OCI-LY7 (cell line): ENCODE measurements around the gene SERPINI1. TPM values are rescaled to one million over a fixed set of nuclear protein-coding genes. Genes with fewer than 3 reads are reported as not detected.

Experiments used
- BruUV-seq: library from RNA; stranded (reverse); fragments of 400-500 nt; replicated peaks from 2 replicates; lab custom pipeline; 2021; lab: Mats Ljungman, UMichigan
- CTCF ChIA-PET: fragments of 300-600 bp; sonication (Branson Sonifier 250); formaldehyde crosslinking; loops from one replicate; lab custom pipeline; 2022; ENCODE audit warnings: antibody characterized with exemption; ENCODE audit not compliant: unreplicated experiment; lab: Charles Lee
- POLR2A ChIA-PET: fragments of 300-600 bp; sonication (Branson Sonifier 250); formaldehyde crosslinking; loops from one replicate; lab custom pipeline; 2022; ENCODE audit warnings: antibody characterized with exemption; lab: Charles Lee
- DNase-seq: peaks from one replicate; pipeline ENCODE4 v3.0.0-alpha.2; 2015; ENCODE audit warnings: low spot score
- H2AFZ ChIP-seq: fragments of 200-600 bp; sonication (generic), shearing (Covaris generic); 2 replicates; pipeline ENCODE4 v1.6.1; 2014; ENCODE audit warnings: mild to moderate bottlenecking, antibody characterized with exemption, low read length, moderate library complexity
- H3K27ac ChIP-seq: fragments of 200-600 bp; sonication (generic); 2 replicates; pipeline ENCODE4 v1.5.1; 2014; ENCODE audit warnings: mixed run types, low read depth, mild to moderate bottlenecking, moderate library complexity, low read length, inconsistent platforms; ENCODE audit not compliant: poor library complexity, severe bottlenecking
- H3K36me3 ChIP-seq: fragments of 200-600 bp; sonication (generic); 2 replicates; pipeline ENCODE4 v1.6.1; 2014; ENCODE audit warnings: mild to moderate bottlenecking, antibody characterized with exemption, low read length, moderate library complexity, mixed read lengths; ENCODE audit not compliant: insufficient read depth
- H3K4me1 ChIP-seq: fragments of 200-600 bp; sonication (generic); 2 replicates; pipeline ENCODE4 v1.5.1; 2014; ENCODE audit warnings: mild to moderate bottlenecking, low read length; ENCODE audit not compliant: insufficient read depth, poor library complexity, severe bottlenecking
- H3K4me2 ChIP-seq: fragments of 200-600 bp; sonication (generic); 2 replicates; pipeline ENCODE4 v1.6.1; 2014; ENCODE audit warnings: mild to moderate bottlenecking, low read length
- H3K4me3 ChIP-seq: fragments of 200-600 bp; sonication (generic); 2 replicates; pipeline ENCODE4 v1.5.1; 2014; ENCODE audit warnings: mild to moderate bottlenecking, low read depth, low read length; ENCODE audit not compliant: poor library complexity, severe bottlenecking
- H3K79me2 ChIP-seq: fragments of 200-600 bp; sonication (generic); 2 replicates; pipeline ENCODE4 v1.6.1; 2016; ENCODE audit warnings: low read depth, mild to moderate bottlenecking, low read length, moderate library complexity, mixed read lengths; ENCODE audit not compliant: insufficient read depth
- H3K9me2 ChIP-seq: fragments of 200-600 bp; sonication (generic); 2 replicates; pipeline ENCODE4 v1.6.1; 2016; ENCODE audit warnings: mild to moderate bottlenecking, low read length, mixed read lengths; ENCODE audit not compliant: insufficient read depth
- H3K9me3 ChIP-seq: fragments of 200-600 bp; sonication (generic); 2 replicates; pipeline ENCODE4 v1.6.1; 2014; ENCODE audit warnings: mild to moderate bottlenecking, mixed run types, low read length, mixed read lengths
- H4K20me1 ChIP-seq: fragments of 200-600 bp; sonication (generic); 2 replicates; pipeline ENCODE4 v1.6.1; 2014; ENCODE audit warnings: mild to moderate bottlenecking, antibody characterized with exemption, low read length, moderate library complexity, mixed read lengths; ENCODE audit not compliant: insufficient read depth
- CTCF ChIP-seq: fragments of 200-600 bp; sonication (generic); conservative IDR thresholded peaks from 2 replicates; pipeline ENCODE4 v1.5.1; 2014; ENCODE audit warnings: mild to moderate bottlenecking, antibody characterized with exemption, low read length, moderate library complexity, mixed read lengths
- EZH2phosphoT487 ChIP-seq: fragments of 200-600 bp; sonication (generic); IDR thresholded peaks from 2 replicates; pipeline ENCODE4 v1.6.1; 2018; ENCODE audit warnings: low read depth, borderline replicate concordance, mild to moderate bottlenecking, mixed run types, antibody characterized with exemption, low read length, moderate library complexity, mixed read lengths
- intact Hi-C: fragments of 100-400 bp; cut with micrococcal nuclease; formaldehyde crosslinking; loops from one replicate; pipeline ENCODE4 v1.10.0; 2022; ENCODE audit not compliant: unreplicated experiment
- total RNA-seq, 2 experiments: library from RNA; depleted of rRNA in 1 of 2; stranded (reverse); fragments of >200 nt in 1 of 2; shearing (Covaris generic) in 1 of 2; gene quantifications; 2 replicates each; pipeline ENCODE4 v1.2.3, GENCODE V29; 2014 to 2022

Gene SERPINI1
- total RNA-seq, 2 experiments from 2014 or later, result 9.0 to 12.9 TPM

- no peaks in the 10 kb centered on the region for H3K36me3 ChIP-seq
- no peaks in the 10 kb centered on the region for H3K4me1 ChIP-seq
- no peak for TF ChIP-seq EZH2phosphoT487
- no peak for TF ChIP-seq CTCF
- peak overlapping the region; percentile 51; the same call in 1 of the 2 replicates for H2AFZ ChIP-seq
- POLR2A ChIA-PET, result no interaction called here
- no peak overlapping the region for H3K4me3 ChIP-seq
- CTCF ChIA-PET, result no interaction called here
- no TSS peak for BruUV-seq
- H3K27ac ChIP-seq, result no peak overlapping the region
- H3K9me2 ChIP-seq, result no peaks in the 10 kb centered on the region
- peaks cover 4% of the 10 kb centered on the region; the same call in 1 of the 2 replicates for H3K9me3 ChIP-seq
- DNase-seq, result no peak
- no peaks in the 10 kb centered on the region for H3K79me2 ChIP-seq
- H4K20me1 ChIP-seq, result no peaks in the 10 kb centered on the region
- no peak overlapping the region for H3K4me2 ChIP-seq
- intact Hi-C loops, result no loop called here
Observed at GRCh38 chr3:167852216-167852615, 116.7 kb downstream of the SERPINI1 start.

- no peaks in the 10 kb centered on the region for H3K36me3 ChIP-seq
- no peak overlapping the region for H3K4me2 ChIP-seq
- no peaks in the 10 kb centered on the region for H3K4me1 ChIP-seq
- ChIA-PET POLR2A (interaction anchor here (0.6 to 3.5 kb wide), 11 partner anchors 9 to 234 kb away, joined by 3 to 11 read pairs (median 4); no protein-coding TSS in a partner anchor), CTCF (no interaction called here)
- intact Hi-C loops, result no loop called here
- H3K4me3 ChIP-seq, result no peak overlapping the region
- no peak overlapping the region for H3K27ac ChIP-seq
- TF ChIP-seq CTCF (no peak), EZH2phosphoT487 (no peak)
- H4K20me1 ChIP-seq, result no peaks in the 10 kb centered on the region
- H3K9me2 ChIP-seq, result no peaks in the 10 kb centered on the region
- H3K79me2 ChIP-seq, result no peaks in the 10 kb centered on the region
- H2AFZ ChIP-seq, result no peak overlapping the region
- BruUV-seq, result no TSS peak
- no peaks in the 10 kb centered on the region for H3K9me3 ChIP-seq
- no peak for DNase-seq
Observed at GRCh38 chr3:167854063-167854462, 118.5 kb downstream of the SERPINI1 start.

GRCh38 chr3:167854846-167855245 is 119.3 kb downstream of the SERPINI1 start:
- no TSS peak for BruUV-seq
- no peak for DNase-seq
- Histone ChIP-seq H3K79me2 (no peaks in the 10 kb centered on the region), H3K9me2 (no peaks in the 10 kb centered on the region), H3K27ac (no peak overlapping the region), H3K4me2 (no peak overlapping the region), H3K9me3 (no peaks in the 10 kb centered on the region), H3K4me1 (peaks cover 3% of the 10 kb centered on the region), H3K4me3 (no peak overlapping the region), H2AFZ (peak overlapping the region; percentile 26; the same call in 1 of the 2 replicates), H3K36me3 (no peaks in the 10 kb centered on the region), H4K20me1 (no peaks in the 10 kb centered on the region)
- ChIA-PET POLR2A (interaction anchor here (1.0 to 3.5 kb wide), 7 partner anchors 10 to 233 kb away, joined by 3 to 9 read pairs (median 4); no protein-coding TSS in a partner anchor), CTCF (no interaction called here)
- TF ChIP-seq EZH2phosphoT487 (no peak), CTCF (no peak)
- intact Hi-C loops, result no loop called here
